Osteocyte (in vitro differentiated cells): ENCODE results near the gene BOLL. TPM values are rescaled to one million over a fixed set of nuclear protein-coding genes. Genes with fewer than 3 reads are reported as not detected.

Experiments used
- DNase-seq: peaks from one replicate; pipeline ENCODE4 v3.0.0; 2021; ENCODE audit warnings: mixed read lengths; ENCODE audit not compliant: unreplicated experiment; ENCODE audit errors: extremely low spot score
- H3K27ac Mint-ChIP-seq: one replicate; pipeline ENCODE4 v1.8.0; 2021; ENCODE audit warnings: mild to moderate bottlenecking, mixed read lengths; ENCODE audit not compliant: unreplicated experiment
- H3K27me3 Mint-ChIP-seq: one replicate; pipeline ENCODE4 v1.8.0; 2021; ENCODE audit warnings: mixed read lengths; ENCODE audit not compliant: unreplicated experiment
- H3K36me3 Mint-ChIP-seq: one replicate; pipeline ENCODE4 v1.8.0; 2021; ENCODE audit warnings: mixed read lengths; ENCODE audit not compliant: unreplicated experiment
- H3K4me1 Mint-ChIP-seq: one replicate; pipeline ENCODE4 v1.8.0; 2021; ENCODE audit warnings: mixed read lengths; ENCODE audit not compliant: unreplicated experiment
- H3K4me3 Mint-ChIP-seq: one replicate; pipeline ENCODE4 v1.8.0; 2021; ENCODE audit warnings: mild to moderate bottlenecking, moderate library complexity, mixed read lengths; ENCODE audit not compliant: unreplicated experiment
- H3K9me3 Mint-ChIP-seq: one replicate; pipeline ENCODE4 v1.8.0; 2021; ENCODE audit warnings: mixed read lengths; ENCODE audit not compliant: unreplicated experiment
- total RNA-seq: library from RNA; stranded (reverse); gene quantifications from 2 replicates; pipeline ENCODE4 v1.2.1, GENCODE V29; 2021
- TF ChIP-seq, protein P1 (sequence below): fragments of 200-600 bp; sonication (generic); IDR thresholded peaks from 2 replicates; pipeline ENCODE4 v1.5.0; 2021; ENCODE audit warnings: antibody characterized with exemption, mild to moderate bottlenecking, moderate library complexity

Gene BOLL
- total RNA-seq, 1 donor from 2014 or later = not detected

DNA sequence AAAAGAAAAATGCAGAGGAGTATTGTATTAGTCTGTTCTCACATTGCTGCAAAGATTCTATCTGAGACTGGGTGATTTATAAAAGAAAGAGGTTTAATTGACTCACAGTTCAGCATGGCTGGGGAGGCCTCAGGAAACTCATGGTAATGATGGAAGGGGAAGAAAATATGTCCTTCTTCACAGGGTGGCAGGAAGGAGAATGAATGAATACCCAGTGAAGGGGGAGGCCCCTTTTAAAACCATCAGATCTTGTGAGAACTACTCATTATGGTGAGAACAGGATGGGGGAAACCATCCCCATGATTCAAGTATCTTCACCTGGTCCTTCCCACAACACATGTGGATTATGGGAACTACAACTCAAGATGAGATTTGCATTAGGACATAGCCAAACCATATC lies 10.2 kb upstream of the BOLL start:
- H3K27ac Mint-ChIP-seq = no peak overlapping the region
- TF ChIP-seq, protein P1, sequence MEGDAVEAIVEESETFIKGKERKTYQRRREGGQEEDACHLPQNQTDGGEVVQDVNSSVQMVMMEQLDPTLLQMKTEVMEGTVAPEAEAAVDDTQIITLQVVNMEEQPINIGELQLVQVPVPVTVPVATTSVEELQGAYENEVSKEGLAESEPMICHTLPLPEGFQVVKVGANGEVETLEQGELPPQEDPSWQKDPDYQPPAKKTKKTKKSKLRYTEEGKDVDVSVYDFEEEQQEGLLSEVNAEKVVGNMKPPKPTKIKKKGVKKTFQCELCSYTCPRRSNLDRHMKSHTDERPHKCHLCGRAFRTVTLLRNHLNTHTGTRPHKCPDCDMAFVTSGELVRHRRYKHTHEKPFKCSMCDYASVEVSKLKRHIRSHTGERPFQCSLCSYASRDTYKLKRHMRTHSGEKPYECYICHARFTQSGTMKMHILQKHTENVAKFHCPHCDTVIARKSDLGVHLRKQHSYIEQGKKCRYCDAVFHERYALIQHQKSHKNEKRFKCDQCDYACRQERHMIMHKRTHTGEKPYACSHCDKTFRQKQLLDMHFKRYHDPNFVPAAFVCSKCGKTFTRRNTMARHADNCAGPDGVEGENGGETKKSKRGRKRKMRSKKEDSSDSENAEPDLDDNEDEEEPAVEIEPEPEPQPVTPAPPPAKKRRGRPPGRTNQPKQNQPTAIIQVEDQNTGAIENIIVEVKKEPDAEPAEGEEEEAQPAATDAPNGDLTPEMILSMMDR = no peak
- no peaks in the 10 kb centered on the region for H3K4me1 Mint-ChIP-seq
- DNase-seq = no peak
- H3K4me3 Mint-ChIP-seq = no peak overlapping the region
- no peaks in the 10 kb centered on the region for H3K36me3 Mint-ChIP-seq
- H3K9me3 Mint-ChIP-seq = no peaks in the 10 kb centered on the region
- H3K27me3 Mint-ChIP-seq = peaks cover 68% of the 10 kb centered on the region

DNA sequence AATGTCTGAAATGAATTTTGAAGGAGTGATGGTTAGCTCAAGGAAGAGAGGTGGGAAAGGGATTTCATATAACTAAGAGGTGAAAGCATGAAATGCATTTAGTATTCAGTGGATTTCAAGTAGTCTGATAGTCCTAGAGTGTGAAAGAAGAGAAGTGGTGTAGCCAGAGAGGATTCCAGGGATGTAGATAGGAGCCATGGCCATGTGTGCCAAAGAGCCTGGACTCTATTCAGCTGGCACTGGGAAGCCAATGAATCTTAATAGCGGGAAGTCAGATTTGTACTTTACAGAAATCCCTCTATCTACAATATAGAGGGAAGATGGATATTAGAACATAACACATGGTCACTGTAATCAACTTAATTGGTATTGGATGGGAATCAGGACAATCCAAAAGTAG lies 8.3 kb upstream of the BOLL start:
- Mint-ChIP-seq H3K9me3 (no peaks in the 10 kb centered on the region), H3K36me3 (no peaks in the 10 kb centered on the region), H3K4me3 (no peak overlapping the region), H3K27me3 (peaks cover 60% of the 10 kb centered on the region), H3K4me1 (no peaks in the 10 kb centered on the region), H3K27ac (no peak overlapping the region)
- TF ChIP-seq, protein P1 = no peak
- DNase-seq = no peak

DNA sequence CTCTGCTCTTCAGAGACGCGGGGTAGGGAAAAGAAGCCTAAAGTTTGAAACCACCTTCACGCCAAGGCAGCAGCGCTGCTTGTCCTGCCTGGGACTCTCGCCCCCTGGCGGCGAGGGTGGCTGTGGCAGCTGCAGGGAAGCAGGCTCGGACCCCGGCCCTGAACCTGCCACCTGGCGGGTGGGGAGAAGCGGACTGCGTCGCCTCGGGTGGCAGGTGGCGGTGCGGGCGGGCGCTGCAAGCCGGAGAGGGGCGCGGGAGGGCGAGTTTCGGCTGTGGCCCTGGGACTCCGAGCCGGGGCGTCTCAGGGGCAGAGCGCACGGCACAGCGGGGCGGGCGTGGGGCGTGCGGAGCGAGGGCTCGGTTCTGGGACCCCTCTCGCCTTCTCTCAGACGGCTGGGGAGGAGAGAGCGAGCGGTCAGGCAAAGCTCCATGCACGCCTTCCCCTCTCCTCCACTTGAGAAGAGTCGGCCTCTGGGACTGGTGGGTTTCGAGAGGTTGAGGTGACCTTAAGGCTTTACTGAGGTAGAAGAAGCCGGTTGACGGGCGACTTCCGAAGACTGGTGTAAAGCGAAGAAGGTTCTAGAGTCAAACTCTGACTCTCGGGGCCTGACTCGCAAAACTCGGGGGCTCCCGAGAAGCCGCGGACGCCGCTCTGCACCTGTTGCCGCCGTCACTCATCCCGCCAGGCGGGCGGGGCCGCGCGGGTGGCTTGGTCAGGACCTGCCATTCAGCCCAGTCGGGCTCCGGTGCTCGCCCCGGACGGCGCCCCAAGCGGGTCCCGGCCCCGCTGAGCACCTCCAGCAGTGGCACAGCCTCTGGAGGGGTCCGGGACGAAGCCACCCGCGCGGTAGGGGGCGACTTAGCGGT lies 1.1 kb upstream of the BOLL start:
- Mint-ChIP-seq H3K9me3 (no peaks in the 10 kb centered on the region), H3K4me3 (no peak overlapping the region), H3K4me1 (no peaks in the 10 kb centered on the region), H3K36me3 (no peaks in the 10 kb centered on the region), H3K27me3 (peaks cover 44% of the 10 kb centered on the region), H3K27ac (no peak overlapping the region)
- TF ChIP-seq, protein P1 = peak; percentile 31
- DNase-seq = peak; percentile 83

DNA sequence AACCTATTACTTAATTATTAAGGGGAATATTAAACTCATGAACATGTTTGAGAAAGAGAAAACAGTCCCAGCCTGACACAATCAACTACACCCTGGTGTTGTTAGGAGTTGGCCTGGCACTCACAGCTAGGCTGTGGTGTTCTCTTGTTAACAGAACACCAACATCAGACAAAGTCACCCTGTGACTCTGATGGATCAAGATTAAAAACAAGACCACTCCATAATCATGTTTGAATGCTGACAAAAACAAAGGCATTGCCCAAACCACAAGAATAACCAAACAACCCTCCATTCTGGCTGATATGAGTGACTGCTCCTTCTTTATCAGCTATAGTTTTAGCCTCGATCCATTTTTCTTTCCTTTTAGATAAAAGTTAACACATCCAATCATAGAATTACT lies 3.0 kb downstream of the BOLL start:
- no peaks in the 10 kb centered on the region for H3K36me3 Mint-ChIP-seq
- H3K4me1 Mint-ChIP-seq = no peaks in the 10 kb centered on the region
- no peak for DNase-seq
- H3K27me3 Mint-ChIP-seq = peaks cover 35% of the 10 kb centered on the region
- TF ChIP-seq, protein P1 = no peak
- no peak overlapping the region for H3K27ac Mint-ChIP-seq
- H3K9me3 Mint-ChIP-seq = no peaks in the 10 kb centered on the region
- H3K4me3 Mint-ChIP-seq = no peak overlapping the region

DNA sequence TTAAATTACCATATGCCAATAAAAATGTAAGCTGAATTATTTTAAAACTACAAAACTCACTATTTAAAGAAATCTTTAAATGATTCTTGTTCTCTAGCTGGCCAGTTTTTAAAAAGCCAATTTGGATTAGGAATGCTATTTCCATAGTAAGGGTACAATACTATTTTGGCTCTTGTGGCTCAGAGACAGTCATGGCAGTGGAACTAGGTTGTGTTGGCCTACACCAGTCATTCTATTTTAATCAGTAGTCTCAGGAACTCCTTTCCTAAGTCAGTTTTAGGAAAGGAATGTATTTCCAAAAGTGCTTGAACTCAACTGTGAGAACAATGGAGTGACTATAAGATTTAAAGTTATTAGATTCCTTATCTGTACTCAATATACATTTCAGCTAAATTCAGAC lies 5.9 kb downstream of the BOLL start:
- H3K36me3 Mint-ChIP-seq = no peaks in the 10 kb centered on the region
- TF ChIP-seq, protein P1 = no peak
- DNase-seq = no peak
- no peaks in the 10 kb centered on the region for H3K4me1 Mint-ChIP-seq
- peaks cover 41% of the 10 kb centered on the region for H3K27me3 Mint-ChIP-seq
- no peaks in the 10 kb centered on the region for H3K9me3 Mint-ChIP-seq
- no peak overlapping the region for H3K4me3 Mint-ChIP-seq
- no peak overlapping the region for H3K27ac Mint-ChIP-seq
